HG03342 (cell line): Measurements from ENCODE around the gene ACOT7.
A peak's percentile ranks its signal among the peaks of the same experiment; 100 is the strongest.
"Not testable (repeated sequence)": the region's sequence is repeated elsewhere in the genome, so short reads cannot be mapped to it uniquely, and the experiment has no call there.

Experiments
- ATAC-seq: cut with Tn5 transposase; IDR thresholded peaks from one replicate; pipeline ENCODE4 v1.9.1; 2021; ENCODE audit warnings: mild to moderate bottlenecking, moderate library complexity; ENCODE audit not compliant: unreplicated experiment

The ACOT7 gene

GRCh38 chr1:6241887-6242740, 151.5 kb downstream of the ACOT7 start:
- no peak for ATAC-seq

- no peak for ATAC-seq
These were observed 152.3 kb downstream of the ACOT7 start for GRCh38 chr1:6241107-6241886.

- ATAC-seq = no peak
These were observed 153.4 kb downstream of the ACOT7 start for GRCh38 chr1:6239950-6240768.

- ATAC-seq = no peak
These were observed 154.3 kb downstream of the ACOT7 start for GRCh38 chr1:6239213-6239752.

GRCh38 chr1:6237093-6237492, 156.5 kb downstream of the ACOT7 start:
- no peak for ATAC-seq

GRCh38 chr1:6235296-6235677, 158.3 kb downstream of the ACOT7 start:
- ATAC-seq = peak; percentile 32

- no peak for ATAC-seq
These were observed 158.9 kb downstream of the ACOT7 start for GRCh38 chr1:6234502-6235295.

- ATAC-seq = no peak
These were observed 160.2 kb downstream of the ACOT7 start for GRCh38 chr1:6233376-6233775.

- ATAC-seq = no peak
These were observed 167.9 kb downstream of the ACOT7 start for GRCh38 chr1:6225651-6226050.

GRCh38 chr1:6224718-6225117, 168.8 kb downstream of the ACOT7 start:
- ATAC-seq = no peak

GRCh38 chr1:6223617-6224016, 169.9 kb downstream of the ACOT7 start:
- ATAC-seq = no peak

GRCh38 chr1:6222636-6223035, 170.9 kb downstream of the ACOT7 start:
- no peak for ATAC-seq

- no peak for ATAC-seq
These were observed 172.3 kb downstream of the ACOT7 start for GRCh38 chr1:6221210-6221784.

GRCh38 chr1:6220236-6220635, 173.3 kb downstream of the ACOT7 start:
- no peak for ATAC-seq

- ATAC-seq = not testable (repeated sequence)
These were observed 173.9 kb downstream of the ACOT7 start for GRCh38 chr1:6219641-6220040.

GRCh38 chr1:6218375-6219164, 175.0 kb downstream of the ACOT7 start:
- no peak for ATAC-seq
